ENCODE data around the gene FAM161B.

GRCh38 chr14:73937012-73937411 is 12.9 kb downstream of the FAM161B start:
- TF ChIP-seq, protein P1, sequence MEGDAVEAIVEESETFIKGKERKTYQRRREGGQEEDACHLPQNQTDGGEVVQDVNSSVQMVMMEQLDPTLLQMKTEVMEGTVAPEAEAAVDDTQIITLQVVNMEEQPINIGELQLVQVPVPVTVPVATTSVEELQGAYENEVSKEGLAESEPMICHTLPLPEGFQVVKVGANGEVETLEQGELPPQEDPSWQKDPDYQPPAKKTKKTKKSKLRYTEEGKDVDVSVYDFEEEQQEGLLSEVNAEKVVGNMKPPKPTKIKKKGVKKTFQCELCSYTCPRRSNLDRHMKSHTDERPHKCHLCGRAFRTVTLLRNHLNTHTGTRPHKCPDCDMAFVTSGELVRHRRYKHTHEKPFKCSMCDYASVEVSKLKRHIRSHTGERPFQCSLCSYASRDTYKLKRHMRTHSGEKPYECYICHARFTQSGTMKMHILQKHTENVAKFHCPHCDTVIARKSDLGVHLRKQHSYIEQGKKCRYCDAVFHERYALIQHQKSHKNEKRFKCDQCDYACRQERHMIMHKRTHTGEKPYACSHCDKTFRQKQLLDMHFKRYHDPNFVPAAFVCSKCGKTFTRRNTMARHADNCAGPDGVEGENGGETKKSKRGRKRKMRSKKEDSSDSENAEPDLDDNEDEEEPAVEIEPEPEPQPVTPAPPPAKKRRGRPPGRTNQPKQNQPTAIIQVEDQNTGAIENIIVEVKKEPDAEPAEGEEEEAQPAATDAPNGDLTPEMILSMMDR (IDR thresholded peaks at IDR 0.05; ENCODE audit: low read depth, low read length, poor library complexity, severe bottlenecking) = no peak
- no peak for TF ChIP-seq EZH2phosphoT487 (IDR thresholded peaks at IDR 0.05; ENCODE audit: borderline replicate concordance, low read length)

Data from DOHH2 (cell line).